ENCODE data around the gene VWA5B1. TPM values are rescaled to one million over a fixed set of nuclear protein-coding genes. Genes with fewer than 3 reads are reported as not detected.

The VWA5B1 gene
- polyA plus RNA-seq, 3 donors, result 1.4 to 3.3 (median 1.8) TPM

GRCh38 chr1:20366463-20367115 lies 75.9 kb downstream of the VWA5B1 start:
- no peak for DNase-seq

GRCh38 chr1:20367116-20367585 lies 76.5 kb downstream of the VWA5B1 start:
- peak; percentile 39 for DNase-seq

- DNase-seq, result peak; percentile 23
Measured at GRCh38 chr1:20367626-20368025, 77.0 kb downstream of the VWA5B1 start.

- DNase-seq, result no peak
Measured at GRCh38 chr1:20368866-20369470, 78.3 kb downstream of the VWA5B1 start.

- no peak for DNase-seq
Measured at GRCh38 chr1:20370698-20371097, 80.0 kb downstream of the VWA5B1 start.

GRCh38 chr1:20371411-20371810 lies 80.7 kb downstream of the VWA5B1 start:
- DNase-seq, result peak; percentile 52

GRCh38 chr1:20371883-20372282 lies 81.2 kb downstream of the VWA5B1 start:
- no peak for DNase-seq

GRCh38 chr1:20372676-20373075 lies 82.0 kb downstream of the VWA5B1 start:
- DNase-seq, result no peak

- no peak for DNase-seq
Measured at GRCh38 chr1:20373286-20373685, 82.6 kb downstream of the VWA5B1 start.

- no peak for DNase-seq
Measured at GRCh38 chr1:20373764-20374163, 83.1 kb downstream of the VWA5B1 start.

GRCh38 chr1:20375563-20375962 lies 84.9 kb downstream of the VWA5B1 start:
- DNase-seq, result no peak

- DNase-seq, result no peak
Measured at GRCh38 chr1:20376171-20376570, 85.5 kb downstream of the VWA5B1 start.

GRCh38 chr1:20376880-20377494 lies 86.3 kb downstream of the VWA5B1 start:
- no peak for DNase-seq

- no peak for DNase-seq
Measured at GRCh38 chr1:20377516-20378270, 87.0 kb downstream of the VWA5B1 start.

- DNase-seq, result no peak
Measured at GRCh38 chr1:20379075-20379474, 88.4 kb downstream of the VWA5B1 start.

GRCh38 chr1:20380175-20380574 lies 89.5 kb downstream of the VWA5B1 start:
- no peak for DNase-seq

GRCh38 chr1:20380616-20381035 lies 90.0 kb downstream of the VWA5B1 start:
- DNase-seq, result no peak

GRCh38 chr1:20381045-20381641 lies 90.5 kb downstream of the VWA5B1 start:
- no peak for DNase-seq

GRCh38 chr1:20381961-20382360 lies 91.3 kb downstream of the VWA5B1 start:
- DNase-seq, result no peak

GRCh38 chr1:20382711-20383110 lies 92.0 kb downstream of the VWA5B1 start:
- no peak for DNase-seq

GRCh38 chr1:20383631-20384030 lies 93.0 kb downstream of the VWA5B1 start:
- DNase-seq, result no peak

GRCh38 chr1:20385630-20386029 lies 95.0 kb downstream of the VWA5B1 start:
- no peak for DNase-seq

Data from renal pelvis (tissue), 4 donors.